Measurements from ENCODE around the gene CNDP2.

Gene CNDP2

GRCh38 chr18:74456017-74456348 is 40.2 kb upstream of the CNDP2 start:
- no peak overlapping the region for H3K4me2 ChIP-seq (ENCODE audit: low read depth, low read length, poor library complexity, severe bottlenecking)
- H3K9me3 ChIP-seq (ENCODE audit: insufficient read depth, low read length) = no peaks in the 10 kb centered on the region
- H3K9ac ChIP-seq (ENCODE audit: low read length) = no peak overlapping the region
- H3K27ac ChIP-seq (ENCODE audit: low read depth, low read length) = no peak overlapping the region
- H3F3A ChIP-seq (ENCODE audit: insufficient read depth) = no peaks in the 10 kb centered on the region
- H3K4me3 ChIP-seq (ENCODE audit: insufficient read depth, low read length, poor library complexity, severe bottlenecking) = no peak overlapping the region
- H3K36me3 ChIP-seq (ENCODE audit: low read length) = no peaks in the 10 kb centered on the region
- TF ChIP-seq EZH2phosphoT487 (conservative IDR thresholded peaks at IDR 0.05; ENCODE audit: low read length) (no peak), CTCF (IDR thresholded peaks at IDR 0.05; ENCODE audit: insufficient read depth, low read length, poor library complexity, severe bottlenecking) (no peak)
- no peaks in the 10 kb centered on the region for H3K9me2 ChIP-seq (replicated peaks; ENCODE audit: insufficient read depth, low read length)
- no peaks in the 10 kb centered on the region for H3K79me2 ChIP-seq (ENCODE audit: insufficient read depth, low read length)
- no peak overlapping the region for H2AFZ ChIP-seq (ENCODE audit: low read depth, low read length, severe bottlenecking)
- no peaks in the 10 kb centered on the region for H4K20me1 ChIP-seq (ENCODE audit: low read depth, low read length)
- H3K27me3 ChIP-seq (ENCODE audit: low read length) = no peaks in the 10 kb centered on the region

DNA sequence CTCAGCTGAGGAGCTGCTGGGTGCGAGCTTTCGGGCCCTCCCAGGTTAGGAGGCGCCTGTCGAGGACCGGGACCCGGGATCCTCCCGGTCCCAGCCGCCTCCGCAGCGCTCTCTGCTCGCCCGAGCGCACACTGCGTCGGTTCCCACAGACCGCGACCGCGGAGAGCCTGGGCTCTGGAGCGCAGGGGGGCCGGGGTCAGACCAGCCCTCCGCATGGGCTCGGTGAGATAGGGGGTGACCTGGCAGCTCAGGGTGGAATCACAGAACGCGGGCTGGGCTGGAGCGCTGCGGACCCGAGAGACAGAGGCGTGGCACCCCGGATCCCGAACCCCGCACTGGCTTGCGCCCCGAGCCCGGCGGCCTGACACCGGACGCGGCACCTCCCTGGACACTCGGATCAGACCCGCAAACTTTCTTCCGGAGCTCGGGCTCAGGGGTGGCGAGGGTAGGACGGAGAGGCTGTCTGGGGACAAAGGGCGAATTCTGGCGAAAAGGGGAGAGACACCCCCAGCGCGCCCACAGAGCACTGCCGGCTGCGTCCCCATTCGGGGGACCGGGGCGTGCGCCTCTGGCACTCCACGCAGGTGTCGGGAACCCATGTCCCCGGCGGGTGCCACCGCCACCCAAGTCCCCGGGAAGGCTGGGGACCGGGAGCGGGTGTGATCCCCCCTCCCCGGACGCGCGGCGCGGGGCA is 39.7 kb upstream of the CNDP2 start:
- H3K36me3 ChIP-seq (ENCODE audit: low read length) = no peaks in the 10 kb centered on the region
- TF ChIP-seq EZH2phosphoT487 (conservative IDR thresholded peaks at IDR 0.05; ENCODE audit: low read length) = no peak
- no peak for TF ChIP-seq CTCF (IDR thresholded peaks at IDR 0.05; ENCODE audit: insufficient read depth, low read length, poor library complexity, severe bottlenecking)
- no peaks in the 10 kb centered on the region for H3K9me2 ChIP-seq (replicated peaks; ENCODE audit: insufficient read depth, low read length)
- no peaks in the 10 kb centered on the region for H3K9me3 ChIP-seq (ENCODE audit: insufficient read depth, low read length)
- H3K79me2 ChIP-seq (ENCODE audit: insufficient read depth, low read length) = no peaks in the 10 kb centered on the region
- H4K20me1 ChIP-seq (ENCODE audit: low read depth, low read length) = no peaks in the 10 kb centered on the region
- no peaks in the 10 kb centered on the region for H3F3A ChIP-seq (ENCODE audit: insufficient read depth)
- H3K27me3 ChIP-seq (ENCODE audit: low read length) = no peaks in the 10 kb centered on the region
- H3K4me2 ChIP-seq (ENCODE audit: low read depth, low read length, poor library complexity, severe bottlenecking) = no peak overlapping the region
- H3K27ac ChIP-seq (ENCODE audit: low read depth, low read length) = no peak overlapping the region
- no peak overlapping the region for H3K4me3 ChIP-seq (ENCODE audit: insufficient read depth, low read length, poor library complexity, severe bottlenecking)
- H2AFZ ChIP-seq (ENCODE audit: low read depth, low read length, severe bottlenecking) = no peak overlapping the region
- no peak overlapping the region for H3K9ac ChIP-seq (ENCODE audit: low read length)

GRCh38 chr18:74457043-74457724 is 39.0 kb upstream of the CNDP2 start, which contains the start of gene DIPK1C:
Gene DIPK1C (minus strand): TSS chr18:74457308. CDS start chr18:74457259, 49 bp downstream.
- Histone ChIP-seq H3K4me2 (ENCODE audit: low read depth, low read length, poor library complexity, severe bottlenecking) (no peak within 1 kb of the TSS), H3K9ac (ENCODE audit: low read length) (no peak within 1 kb of the TSS), H4K20me1 (ENCODE audit: low read depth, low read length) (no peaks in the 10 kb centered on the region), H3K9me3 (ENCODE audit: insufficient read depth, low read length) (no peaks in the 10 kb centered on the region), H3K9me2 (replicated peaks; ENCODE audit: insufficient read depth, low read length) (no peaks in the 10 kb centered on the region), H3K4me3 (ENCODE audit: insufficient read depth, low read length, poor library complexity, severe bottlenecking) (no peak within 1 kb of the TSS), H3F3A (ENCODE audit: insufficient read depth) (no peaks in the 10 kb centered on the region), H3K27ac (ENCODE audit: low read depth, low read length) (no peak within 1 kb of the TSS), H3K27me3 (ENCODE audit: low read length) (no peaks in the 10 kb centered on the region), H3K36me3 (ENCODE audit: low read length) (no peaks in the 10 kb centered on the region), H2AFZ (ENCODE audit: low read depth, low read length, severe bottlenecking) (no peak within 1 kb of the TSS), H3K79me2 (ENCODE audit: insufficient read depth, low read length) (no peaks in the 10 kb centered on the region)
- TF ChIP-seq EZH2phosphoT487 (conservative IDR thresholded peaks at IDR 0.05; ENCODE audit: low read length) (no peak), CTCF (IDR thresholded peaks at IDR 0.05; ENCODE audit: insufficient read depth, low read length, poor library complexity, severe bottlenecking) (no peak)

All from SU-DHL-6 (cell line).